ENCODE data around the gene THRB.

The THRB gene

DNA sequence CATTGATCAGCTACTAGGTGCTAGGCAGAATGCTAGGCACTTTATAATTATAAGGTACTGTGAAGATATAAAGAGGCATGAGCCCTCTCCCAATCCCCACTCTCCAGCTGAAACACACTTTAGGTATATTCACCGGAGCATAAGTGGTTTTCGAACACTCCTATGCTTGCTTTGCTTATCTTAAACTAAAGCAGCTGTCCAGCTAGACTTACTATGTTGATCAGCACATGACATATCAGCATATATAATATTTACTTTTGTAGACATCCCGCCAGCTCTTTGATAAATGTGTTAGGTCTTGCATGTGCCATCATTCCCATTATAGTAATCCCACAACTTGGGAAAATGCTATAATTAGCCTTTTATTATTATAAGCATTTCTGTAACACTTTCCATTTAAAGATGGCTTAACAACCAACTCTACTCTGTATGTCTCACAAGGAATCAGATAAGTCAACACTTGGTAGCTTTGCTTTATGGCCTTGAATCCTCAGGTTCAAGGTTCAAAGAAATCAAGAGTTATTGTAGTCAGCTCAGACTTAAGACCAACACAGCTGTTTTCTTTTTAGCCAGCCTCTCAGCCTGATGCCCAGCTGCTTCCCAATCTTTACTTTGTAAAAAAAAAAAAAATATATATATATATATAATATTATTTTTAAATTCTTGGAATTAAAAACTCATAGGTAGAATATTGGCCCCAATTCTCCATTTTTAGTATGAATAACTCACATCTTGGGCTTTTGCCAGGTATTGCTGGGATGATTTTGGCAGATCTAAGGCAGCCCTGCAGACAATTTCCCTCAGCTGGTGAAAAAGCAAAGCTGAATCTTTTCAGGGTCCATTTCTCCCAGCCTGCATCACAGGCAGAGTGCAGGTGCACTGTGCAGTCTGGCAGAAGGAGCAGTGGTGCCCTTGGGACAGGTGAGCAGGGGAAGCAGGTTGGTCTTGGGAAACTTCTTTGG lies 104.2 kb downstream of the THRB start:
- no peaks in the 10 kb centered on the region for H3K27me3 ChIP-seq (ENCODE audit: insufficient read depth, low read length, poor library complexity, severe bottlenecking)
- TF ChIP-seq EZH2phosphoT487 (IDR thresholded peaks at IDR 0.05; ENCODE audit: borderline replicate concordance), result no peak
- TF ChIP-seq, protein P1, sequence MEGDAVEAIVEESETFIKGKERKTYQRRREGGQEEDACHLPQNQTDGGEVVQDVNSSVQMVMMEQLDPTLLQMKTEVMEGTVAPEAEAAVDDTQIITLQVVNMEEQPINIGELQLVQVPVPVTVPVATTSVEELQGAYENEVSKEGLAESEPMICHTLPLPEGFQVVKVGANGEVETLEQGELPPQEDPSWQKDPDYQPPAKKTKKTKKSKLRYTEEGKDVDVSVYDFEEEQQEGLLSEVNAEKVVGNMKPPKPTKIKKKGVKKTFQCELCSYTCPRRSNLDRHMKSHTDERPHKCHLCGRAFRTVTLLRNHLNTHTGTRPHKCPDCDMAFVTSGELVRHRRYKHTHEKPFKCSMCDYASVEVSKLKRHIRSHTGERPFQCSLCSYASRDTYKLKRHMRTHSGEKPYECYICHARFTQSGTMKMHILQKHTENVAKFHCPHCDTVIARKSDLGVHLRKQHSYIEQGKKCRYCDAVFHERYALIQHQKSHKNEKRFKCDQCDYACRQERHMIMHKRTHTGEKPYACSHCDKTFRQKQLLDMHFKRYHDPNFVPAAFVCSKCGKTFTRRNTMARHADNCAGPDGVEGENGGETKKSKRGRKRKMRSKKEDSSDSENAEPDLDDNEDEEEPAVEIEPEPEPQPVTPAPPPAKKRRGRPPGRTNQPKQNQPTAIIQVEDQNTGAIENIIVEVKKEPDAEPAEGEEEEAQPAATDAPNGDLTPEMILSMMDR (conservative IDR thresholded peaks at IDR 0.05; ENCODE audit: low read length), result no peak
- no peaks in the 10 kb centered on the region for H3K79me2 ChIP-seq (ENCODE audit: insufficient read depth, low read length)
- H3K4me2 ChIP-seq (ENCODE audit: low read depth, low read length, poor library complexity, severe bottlenecking), result no peak overlapping the region
- no peaks in the 10 kb centered on the region for H3K36me3 ChIP-seq (ENCODE audit: insufficient read depth, low read length)
- H3K9ac ChIP-seq (ENCODE audit: low read depth, low read length, poor library complexity, severe bottlenecking), result no peak overlapping the region
- no peak overlapping the region for H2AFZ ChIP-seq (ENCODE audit: low read length)
- no peaks in the 10 kb centered on the region for H4K20me1 ChIP-seq (ENCODE audit: insufficient read depth, low read length, poor library complexity, severe bottlenecking)
- H3K9me3 ChIP-seq (ENCODE audit: insufficient read depth, low read depth, low read length), result no peaks in the 10 kb centered on the region
- H3K9me2 ChIP-seq (replicated peaks; ENCODE audit: low read depth, low read length), result no peaks in the 10 kb centered on the region
- no peaks in the 10 kb centered on the region for H3K4me1 ChIP-seq (ENCODE audit: insufficient read depth, low read length, poor library complexity, severe bottlenecking)
- H3F3A ChIP-seq (ENCODE audit: low read depth), result no peaks in the 10 kb centered on the region
- no peak overlapping the region for H3K4me3 ChIP-seq (ENCODE audit: low read length, poor library complexity, severe bottlenecking)

DNA sequence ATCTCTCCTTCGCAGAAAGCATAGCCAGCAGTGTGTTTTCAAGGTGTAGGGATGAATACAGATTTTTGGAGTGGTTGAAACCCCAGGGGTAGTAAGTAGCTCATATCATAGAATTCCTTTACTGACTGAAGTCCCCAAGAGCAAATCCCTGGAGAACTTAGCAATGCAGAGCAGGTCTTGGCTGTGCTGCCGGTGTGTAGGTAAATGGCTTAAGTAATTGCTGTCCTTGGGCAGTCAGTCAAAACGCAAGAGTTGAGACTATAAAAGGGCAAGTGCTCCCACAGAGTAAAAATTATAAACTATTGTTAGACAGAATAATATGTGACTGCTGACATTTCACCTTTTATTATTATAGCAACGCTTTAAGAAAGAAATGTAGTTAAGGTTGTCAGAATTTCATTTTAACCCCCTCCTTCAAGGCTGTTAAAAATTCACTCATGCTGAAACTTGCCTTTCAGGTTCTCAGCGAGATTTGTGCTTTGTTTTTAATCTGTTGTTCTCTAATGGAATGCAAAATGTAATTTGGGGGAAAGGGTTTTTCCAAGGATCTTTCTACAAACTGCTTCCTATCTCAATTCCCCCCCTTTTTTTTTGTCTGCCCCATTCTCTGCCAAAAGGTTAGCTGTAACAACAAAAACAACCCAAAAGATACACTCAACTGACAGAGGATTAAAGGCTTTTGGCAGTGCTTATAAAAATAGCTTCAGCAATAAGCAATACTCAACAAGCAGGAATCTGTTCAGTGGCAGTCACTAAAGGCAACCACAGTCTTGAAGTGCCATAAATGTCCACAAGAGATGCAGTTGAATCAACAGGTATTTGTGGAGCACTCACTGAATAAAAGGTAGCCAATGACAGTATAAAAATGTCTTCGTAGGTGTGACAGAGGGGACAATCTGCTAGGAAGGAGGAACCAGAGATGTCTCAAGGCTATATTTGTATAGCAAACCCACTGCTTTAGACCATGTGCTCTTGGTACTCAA lies 105.3 kb downstream of the THRB start:
- Histone ChIP-seq H3K4me2 (ENCODE audit: low read depth, low read length, poor library complexity, severe bottlenecking) (no peak overlapping the region), H3K36me3 (ENCODE audit: insufficient read depth, low read length) (no peaks in the 10 kb centered on the region)

DNA sequence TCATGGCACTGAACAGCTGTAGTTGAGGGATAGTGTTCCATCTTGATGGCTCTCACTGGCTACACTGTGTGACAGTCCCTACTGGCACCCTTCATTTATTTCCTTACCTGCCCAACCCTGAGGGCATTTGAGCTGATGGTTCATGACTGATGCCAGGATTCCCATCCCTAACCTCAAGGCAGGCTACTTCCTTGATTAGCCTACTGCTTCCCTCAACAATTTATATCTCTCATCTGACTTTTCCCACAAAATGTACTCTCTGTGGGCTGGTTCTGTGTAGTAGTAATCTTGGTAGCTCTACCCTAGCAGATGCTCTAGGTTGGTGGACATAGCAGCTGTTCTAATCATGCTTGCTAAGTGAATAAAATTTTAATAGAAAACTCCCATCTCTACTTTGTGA lies 106.0 kb downstream of the THRB start:
- no peaks in the 10 kb centered on the region for H3K79me2 ChIP-seq (ENCODE audit: insufficient read depth, low read length)
- H3K4me2 ChIP-seq (ENCODE audit: low read depth, low read length, poor library complexity, severe bottlenecking), result no peak overlapping the region
- H3K9me3 ChIP-seq (ENCODE audit: insufficient read depth, low read depth, low read length), result no peaks in the 10 kb centered on the region
- no peak overlapping the region for H2AFZ ChIP-seq (ENCODE audit: low read length)
- H3K9me2 ChIP-seq (replicated peaks; ENCODE audit: low read depth, low read length), result no peaks in the 10 kb centered on the region
- H3K36me3 ChIP-seq (ENCODE audit: insufficient read depth, low read length), result no peaks in the 10 kb centered on the region
- no peaks in the 10 kb centered on the region for H3K4me1 ChIP-seq (ENCODE audit: insufficient read depth, low read length, poor library complexity, severe bottlenecking)
- TF ChIP-seq EZH2phosphoT487 (IDR thresholded peaks at IDR 0.05; ENCODE audit: borderline replicate concordance), result no peak
- TF ChIP-seq, protein P1 (conservative IDR thresholded peaks at IDR 0.05; ENCODE audit: low read length), result no peak
- H3F3A ChIP-seq (ENCODE audit: low read depth), result no peaks in the 10 kb centered on the region
- no peak overlapping the region for H3K9ac ChIP-seq (ENCODE audit: low read depth, low read length, poor library complexity, severe bottlenecking)
- no peak overlapping the region for H3K4me3 ChIP-seq (ENCODE audit: low read length, poor library complexity, severe bottlenecking)
- no peaks in the 10 kb centered on the region for H3K27me3 ChIP-seq (ENCODE audit: insufficient read depth, low read length, poor library complexity, severe bottlenecking)
- H4K20me1 ChIP-seq (ENCODE audit: insufficient read depth, low read length, poor library complexity, severe bottlenecking), result no peaks in the 10 kb centered on the region

More for the DNA sequence above, 105.3 kb downstream of the THRB start:
- no peak for TF ChIP-seq EZH2phosphoT487 (IDR thresholded peaks at IDR 0.05; ENCODE audit: borderline replicate concordance)
- TF ChIP-seq, protein P1 (conservative IDR thresholded peaks at IDR 0.05; ENCODE audit: low read length), result no peak
- Histone ChIP-seq H3K79me2 (ENCODE audit: insufficient read depth, low read length) (no peaks in the 10 kb centered on the region), H3K27me3 (ENCODE audit: insufficient read depth, low read length, poor library complexity, severe bottlenecking) (no peaks in the 10 kb centered on the region), H3K4me3 (ENCODE audit: low read length, poor library complexity, severe bottlenecking) (no peak overlapping the region), H3K9ac (ENCODE audit: low read depth, low read length, poor library complexity, severe bottlenecking) (no peak overlapping the region), H4K20me1 (ENCODE audit: insufficient read depth, low read length, poor library complexity, severe bottlenecking) (no peaks in the 10 kb centered on the region), H3K9me3 (ENCODE audit: insufficient read depth, low read depth, low read length) (no peaks in the 10 kb centered on the region), H3K9me2 (replicated peaks; ENCODE audit: low read depth, low read length) (no peaks in the 10 kb centered on the region), H3K4me1 (ENCODE audit: insufficient read depth, low read length, poor library complexity, severe bottlenecking) (no peaks in the 10 kb centered on the region), H2AFZ (ENCODE audit: low read length) (no peak overlapping the region), H3F3A (ENCODE audit: low read depth) (no peaks in the 10 kb centered on the region)

All from Loucy (cell line).